Stimulated activated CD8-positive, alpha-beta memory T cell treated with anti-CD3 and anti-CD28 coated beads, Interleukin-7, amount 100 ng/mL, for 48 hours (primary cell): ENCODE data around the gene CLEC19A.

Experiments used
- DNase-seq, 2 donors: peaks; one replicate each; pipeline ENCODE4 v3.0.0-alpha.2; 2020; ENCODE audit warnings: low read depth in 1 of 2; ENCODE audit errors: extremely low read depth in 1 of 2

The CLEC19A gene

DNA sequence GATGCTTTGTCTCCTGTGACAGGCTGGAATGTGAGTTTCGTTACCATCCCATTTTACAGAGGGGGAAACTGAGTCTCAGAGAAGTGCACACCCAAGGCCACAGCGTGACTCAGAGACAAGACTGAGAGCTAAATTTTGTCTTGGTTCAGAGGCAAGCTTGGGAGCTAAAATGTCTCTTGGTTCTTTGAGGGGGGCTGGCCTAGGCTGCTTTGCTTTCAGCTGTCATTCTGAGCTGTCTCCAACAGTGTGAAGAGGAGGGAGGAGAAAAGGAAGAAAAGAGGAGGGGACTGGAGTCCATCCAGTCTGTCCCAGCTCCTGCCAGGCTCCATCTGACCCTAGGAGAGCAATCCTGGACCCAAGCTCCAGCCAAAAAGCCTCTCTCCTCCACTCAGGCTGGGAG lies at the start of gene CLEC19A:
Gene CLEC19A (plus strand): TSS at position 301 of the 400 bp plus-strand sequence. CDS start 121 bp downstream, outside the sequence.
- DNase-seq: no peak

DNA sequence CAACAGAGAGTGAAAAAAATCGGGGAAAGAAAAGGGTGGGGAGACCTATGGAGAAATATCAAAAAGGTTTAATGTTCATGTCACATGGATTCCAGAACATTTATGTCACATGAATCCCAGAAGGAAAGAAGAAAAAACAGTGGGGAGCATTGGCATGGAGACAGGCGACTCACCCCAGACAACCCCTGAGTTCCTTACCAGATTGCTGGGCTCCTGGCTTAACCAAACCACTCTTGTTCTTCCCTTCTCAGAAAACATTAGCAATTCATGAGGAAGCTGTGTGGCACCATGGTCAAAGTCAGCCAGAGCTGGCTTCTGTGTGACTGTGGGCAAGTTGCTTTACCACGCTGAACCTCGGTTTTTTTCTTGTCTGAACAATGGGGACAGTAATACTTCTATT lies 49.6 kb upstream of the CLEC19A start:
- no peak for DNase-seq

- DNase-seq: no peak
These were observed 48.8 kb upstream of the CLEC19A start for GRCh38 chr16:19236561-19237209.

DNA sequence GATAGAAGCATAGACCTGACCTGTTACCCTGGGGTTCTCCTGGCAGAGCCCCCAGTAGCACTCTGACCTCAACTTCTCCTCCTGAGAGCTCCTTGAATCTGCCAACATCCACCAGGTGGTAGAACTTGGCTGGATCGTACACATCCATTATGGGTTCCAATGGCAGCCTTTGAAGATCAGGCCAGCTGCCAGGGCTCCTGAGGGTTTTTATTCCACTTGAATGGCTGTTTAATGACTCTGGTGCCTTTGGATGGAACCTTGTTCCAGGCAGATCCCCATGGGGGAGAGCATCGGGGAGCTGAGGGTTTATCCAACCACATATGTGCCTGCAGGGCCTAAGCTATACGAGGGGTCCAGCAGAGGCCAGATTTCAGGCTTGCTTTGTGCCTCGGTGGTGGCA lies 47.1 kb upstream of the CLEC19A start:
- DNase-seq: no peak

DNA sequence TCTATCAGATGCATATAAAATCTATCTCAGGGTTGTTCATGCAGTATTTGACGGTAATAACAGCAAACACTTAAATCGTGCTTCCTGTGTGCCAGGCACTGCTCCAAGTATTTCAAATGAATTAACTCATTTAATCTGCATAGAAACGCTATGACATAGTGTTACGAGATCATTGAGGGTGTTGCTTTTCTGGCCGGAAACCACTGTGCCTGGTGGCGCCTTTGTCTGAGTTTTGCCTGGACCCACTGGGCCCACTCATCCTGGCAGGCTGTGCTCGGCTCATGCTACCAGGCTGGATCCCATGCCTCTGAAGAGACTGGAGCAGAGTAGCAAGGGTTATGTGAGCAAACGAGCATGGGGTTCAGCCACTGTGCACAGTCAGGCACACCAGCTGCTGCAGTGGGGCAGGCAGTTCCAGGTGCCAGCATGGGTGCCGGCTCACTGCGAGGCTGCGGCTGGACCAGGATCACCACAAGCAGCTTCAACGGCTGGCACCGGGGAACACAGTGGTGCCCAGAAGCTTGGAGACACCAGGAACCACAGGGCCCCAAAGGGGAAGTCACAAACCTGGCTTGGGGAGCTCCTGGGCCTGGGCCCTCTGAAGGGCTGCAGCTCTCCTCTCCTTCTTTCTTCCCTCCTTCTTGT lies 45.9 kb upstream of the CLEC19A start:
- DNase-seq: no peak

DNA sequence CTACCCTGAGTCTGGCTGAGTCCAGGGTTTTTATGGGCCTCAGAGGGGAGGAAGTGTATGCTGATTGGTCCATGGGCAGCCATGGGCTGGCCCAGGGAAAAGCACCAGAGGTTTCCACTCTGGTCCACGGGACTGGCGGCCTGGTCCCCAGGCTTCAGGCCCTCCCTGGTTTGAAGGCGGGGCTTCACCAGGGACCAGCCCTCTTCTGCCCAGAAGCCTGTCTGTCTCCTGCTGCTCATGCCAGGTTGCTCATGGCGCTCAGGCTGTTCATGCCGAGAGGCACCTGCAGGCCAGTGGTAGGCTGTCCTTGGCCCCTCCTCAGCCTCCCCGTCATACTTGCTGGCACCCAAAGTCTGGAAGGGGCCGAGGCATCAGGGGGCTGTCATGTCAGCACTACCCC lies 45.0 kb upstream of the CLEC19A start:
- DNase-seq: no peak

DNA sequence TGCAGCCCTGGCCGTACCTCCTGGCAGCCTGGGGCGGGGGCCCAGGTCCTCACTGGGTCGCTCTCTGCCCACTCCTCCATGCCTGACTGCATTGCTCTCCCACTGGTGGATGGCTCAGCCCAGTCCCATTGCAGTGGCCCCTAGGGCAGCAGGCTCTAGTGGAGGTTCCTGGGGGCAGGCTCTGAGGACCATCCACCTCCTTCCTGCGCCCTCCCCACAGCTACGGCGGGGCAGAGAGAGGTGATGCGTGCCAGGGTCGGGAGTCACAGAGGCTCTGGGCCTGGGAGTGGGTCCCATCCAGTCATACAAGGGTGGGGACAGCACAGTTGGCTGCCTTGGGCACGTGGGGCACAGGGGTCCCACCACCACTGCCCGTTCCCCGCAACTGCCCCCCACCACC lies 44.0 kb upstream of the CLEC19A start:
- no peak for DNase-seq

GRCh38 chr16:19242186-19242585 lies 43.3 kb upstream of the CLEC19A start:
- no peak for DNase-seq

DNA sequence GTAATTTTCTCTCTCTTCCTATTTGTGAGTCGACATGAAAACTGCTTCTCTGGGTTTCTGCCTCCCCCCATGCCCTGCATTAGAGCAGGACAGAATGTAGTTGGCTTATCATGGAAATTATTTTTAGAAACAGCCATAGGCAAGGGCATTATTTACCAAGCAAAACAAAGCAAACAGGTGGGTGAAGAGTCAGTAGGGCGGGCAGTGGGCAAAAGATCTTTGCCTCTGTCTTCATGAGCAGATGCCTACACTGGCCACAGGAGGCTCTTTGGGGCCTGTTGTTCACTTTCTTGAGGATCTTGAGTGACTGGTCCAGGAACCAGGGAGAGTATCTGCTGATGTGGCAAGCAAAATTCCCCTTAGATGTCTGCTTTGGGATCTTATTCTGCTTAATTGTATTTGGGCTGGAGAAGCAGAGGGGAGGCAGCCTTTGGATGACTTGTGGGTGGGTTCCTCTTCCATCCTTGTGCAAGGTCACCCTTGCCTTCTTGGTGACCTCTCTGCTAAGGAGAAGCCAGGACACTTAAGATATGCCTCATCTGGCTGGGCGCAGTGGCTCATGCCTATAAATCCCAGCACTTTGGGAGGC lies 42.5 kb upstream of the CLEC19A start:
- DNase-seq: no peak

- no peak for DNase-seq
These were observed 40.1 kb upstream of the CLEC19A start for GRCh38 chr16:19245326-19245925.

GRCh38 chr16:19252904-19253303 lies 32.6 kb upstream of the CLEC19A start:
- no peak for DNase-seq

GRCh38 chr16:19254611-19255010 lies 30.9 kb upstream of the CLEC19A start:
- no peak for DNase-seq

DNA sequence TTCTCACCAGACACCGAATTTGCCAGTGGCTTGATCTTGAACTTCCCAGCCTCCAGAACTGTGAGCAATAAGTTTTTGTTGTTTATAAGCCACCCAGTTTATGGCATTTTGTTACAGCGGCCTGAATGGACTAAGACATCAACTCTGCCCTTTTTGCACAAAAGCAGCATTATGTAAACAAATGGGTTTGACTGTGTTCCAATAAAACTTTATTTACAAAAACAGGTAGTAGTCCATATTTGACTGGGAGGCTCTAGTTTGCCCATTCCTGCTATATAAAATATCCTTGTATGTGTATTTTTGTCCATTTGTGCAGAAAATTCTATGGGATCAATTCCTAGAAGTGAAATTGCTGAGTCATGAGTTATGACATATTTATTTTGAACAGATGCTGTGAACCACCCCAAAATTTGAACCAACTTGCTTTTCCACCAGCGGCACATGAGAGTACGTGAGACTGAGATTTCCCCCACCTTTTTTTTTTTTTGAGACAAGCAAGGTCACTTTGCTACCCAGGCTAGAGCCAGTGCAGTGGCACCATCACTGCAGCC lies 21.3 kb upstream of the CLEC19A start:
- DNase-seq: no peak

- DNase-seq: no peak
These were observed 20.1 kb upstream of the CLEC19A start for GRCh38 chr16:19265380-19265930.

DNA sequence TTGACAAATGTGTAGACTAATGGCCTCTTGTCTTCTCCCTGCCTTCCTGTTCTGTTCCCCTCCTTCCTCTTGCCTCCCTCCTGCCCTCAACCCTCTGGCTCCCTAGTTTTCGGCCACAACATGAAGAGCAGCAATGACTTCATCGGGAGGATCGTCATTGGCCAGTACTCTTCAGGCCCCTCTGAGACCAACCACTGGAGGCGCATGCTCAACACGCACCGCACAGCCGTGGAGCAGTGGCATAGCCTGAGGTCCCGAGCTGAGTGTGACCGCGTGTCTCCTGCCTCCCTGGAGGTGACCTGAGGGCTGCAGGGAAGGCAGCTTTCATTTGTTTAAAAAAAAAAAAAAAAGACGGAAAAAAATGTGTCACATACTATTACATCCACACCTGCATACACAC lies 18.8 kb upstream of the CLEC19A start:
- no peak for DNase-seq

GRCh38 chr16:19269098-19269497 lies 16.4 kb upstream of the CLEC19A start:
- DNase-seq: no peak

DNA sequence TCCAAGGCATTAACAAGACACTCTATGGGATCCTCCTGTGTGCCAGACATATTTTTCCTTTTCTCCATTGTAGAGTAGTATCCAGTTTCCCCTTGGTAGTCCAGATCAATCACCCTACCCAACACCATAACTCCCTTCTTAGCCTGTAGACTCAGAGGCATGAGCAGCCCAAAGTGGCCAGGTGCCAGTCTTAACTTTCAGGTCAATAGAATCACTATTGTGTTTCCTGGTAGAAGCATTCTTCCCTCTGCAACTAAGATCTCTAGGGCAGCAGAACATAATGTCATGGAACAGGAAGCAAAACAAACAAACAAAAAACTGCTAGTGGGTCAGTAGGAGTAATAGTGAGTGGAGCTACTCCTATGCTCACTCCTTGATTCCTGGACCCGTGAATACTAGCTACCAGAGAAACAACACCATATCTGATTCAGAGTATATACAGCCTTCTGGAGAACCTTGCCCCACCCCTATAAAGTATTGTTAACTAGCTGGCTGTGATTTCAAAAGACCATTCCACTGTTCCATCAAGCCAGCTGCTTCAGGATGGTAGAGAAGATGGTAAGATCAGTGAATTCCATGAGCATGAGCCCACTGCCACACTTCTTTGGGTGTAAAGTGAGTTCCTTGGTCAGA lies 11.2 kb upstream of the CLEC19A start:
- DNase-seq: no peak

GRCh38 chr16:19278403-19278802 lies 7.1 kb upstream of the CLEC19A start:
- no peak for DNase-seq

GRCh38 chr16:19281246-19281645 lies 4.3 kb upstream of the CLEC19A start:
- DNase-seq: no peak

DNA sequence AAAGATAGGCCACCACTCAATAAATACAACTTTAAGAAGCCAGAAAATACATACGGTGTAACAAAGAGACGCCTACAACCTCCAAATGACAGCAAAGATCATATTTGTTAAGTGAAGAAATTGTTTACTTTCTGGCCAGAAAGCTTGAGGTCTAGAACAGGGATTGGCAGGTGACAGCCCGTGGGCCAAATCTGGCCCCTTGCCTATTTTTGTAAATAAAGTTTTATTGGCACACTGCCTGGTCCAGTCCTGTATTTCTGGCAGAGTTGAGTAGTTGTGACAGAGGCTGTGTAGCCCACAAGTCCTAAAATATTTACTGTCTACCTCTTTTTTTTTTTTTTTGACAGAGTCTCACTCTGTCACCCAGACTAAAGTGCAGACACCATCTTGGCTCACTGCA lies 3.4 kb upstream of the CLEC19A start:
- no peak for DNase-seq

DNA sequence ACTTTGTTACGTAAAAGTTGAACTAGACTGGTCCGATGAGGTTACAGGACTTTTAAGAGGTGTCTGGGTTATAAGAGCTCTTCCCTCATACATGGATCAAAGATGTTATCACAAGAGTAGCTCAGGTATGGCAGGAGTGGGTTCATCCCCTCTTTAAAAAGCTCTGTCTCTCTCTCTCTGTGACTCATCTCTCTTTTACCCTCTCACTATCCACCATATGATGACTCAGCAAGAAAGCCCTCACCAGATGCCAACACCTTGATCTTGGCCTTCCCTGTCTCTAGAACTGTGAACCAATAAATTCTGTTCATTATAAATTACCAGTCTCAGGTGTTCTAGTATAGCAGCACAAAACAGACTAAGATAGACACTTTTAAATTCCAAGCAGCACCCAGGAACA lies 1.9 kb upstream of the CLEC19A start:
- no peak for DNase-seq
